CD14-positive monocyte (primary cell): ENCODE results near the gene SLC9A7. TPM values are rescaled to one million over a fixed set of nuclear protein-coding genes. Genes with fewer than 3 reads are reported as not detected.

Experiments
- DNase-seq, 3 donors: peaks; one replicate each; pipeline ENCODE4 v3.0.0-alpha.2; 2011 to 2022
- H2AFZ ChIP-seq: 2 replicates; pipeline ENCODE4 v1.6.0; 2012; ENCODE audit warnings: mild to moderate bottlenecking, low read depth, low read length, inconsistent platforms; ENCODE audit not compliant: insufficient read depth, poor library complexity, severe bottlenecking
- H3K27ac ChIP-seq, 2 donors: 1 replicate in 1 of 2; 2 replicates in 1 of 2; pipeline ENCODE4 v1.5.1; 2012 to 2013; ENCODE audit warnings: low read length in 2 of 2, control low read depth in 1 of 2, inconsistent platforms in 1 of 2, low read depth in 1 of 2, mild to moderate bottlenecking in 1 of 2
- H3K27me3 ChIP-seq, 2 donors: one replicate each; pipeline versions ENCODE4 v1.6.0 to v1.6.1; 2011 to 2013; ENCODE audit warnings: low read length in 2 of 2; ENCODE audit not compliant: control insufficient read depth in 2 of 2, insufficient read depth in 2 of 2
- H3K36me3 ChIP-seq, 2 donors: replicated peaks in 1 of 2; 1 replicate in 1 of 2; 2 replicates in 1 of 2; pipeline versions ENCODE4 v1.5.1 to v1.6.1; 2012 to 2013; ENCODE audit warnings: low read length in 2 of 2, control low read depth in 1 of 2, inconsistent platforms in 1 of 2, mild to moderate bottlenecking in 1 of 2; ENCODE audit not compliant: insufficient read depth in 2 of 2, control insufficient read depth in 1 of 2
- H3K4me1 ChIP-seq, 2 donors: 1 replicate in 1 of 2; 2 replicates in 1 of 2; pipeline versions ENCODE4 v1.5.1 to v1.6.1; 2012 to 2013; ENCODE audit warnings: low read length in 2 of 2, control low read depth in 1 of 2, inconsistent platforms in 1 of 2, mild to moderate bottlenecking in 1 of 2, moderate library complexity in 1 of 2; ENCODE audit not compliant: insufficient read depth in 2 of 2, control insufficient read depth in 1 of 2
- H3K4me2 ChIP-seq: replicated peaks from 2 replicates; pipeline ENCODE3; 2012; ENCODE audit warnings: low read length, moderate library complexity, mild to moderate bottlenecking; ENCODE audit not compliant: poor library complexity, severe bottlenecking; ENCODE audit errors: extremely low read depth
- H3K4me3 ChIP-seq, 3 experiments: fragments of 200-600 bp in 1 of 3; sonication (generic) in 1 of 3; replicated peaks in 1 of 3; 1 replicate in 2 of 3; 2 replicates in 1 of 3; pipeline ENCODE4 v1.5.1; 2011 to 2013; ENCODE audit warnings: low read length in 3 of 3, mild to moderate bottlenecking in 3 of 3, control low read depth in 2 of 3, low read depth in 2 of 3, inconsistent platforms in 1 of 3, moderate library complexity in 1 of 3
- H3K79me2 ChIP-seq: 2 replicates; pipeline ENCODE4 v1.6.0; 2012; ENCODE audit warnings: mild to moderate bottlenecking, control low read depth, inconsistent platforms, low read length, moderate library complexity; ENCODE audit not compliant: insufficient read depth
- H3K9ac ChIP-seq: 2 replicates; pipeline ENCODE4 v1.6.0; 2017; ENCODE audit warnings: low read length, mild to moderate bottlenecking; ENCODE audit not compliant: insufficient read depth, poor library complexity, severe bottlenecking
- H3K9me3 ChIP-seq, 2 donors: replicated peaks in 1 of 2; 1 replicate in 1 of 2; 2 replicates in 1 of 2; pipeline versions ENCODE4 v1.5.1 to v1.6.1; 2012 to 2013; ENCODE audit warnings: low read length in 2 of 2, control low read depth in 1 of 2; ENCODE audit not compliant: control insufficient read depth in 1 of 2, insufficient read depth in 1 of 2
- H4K20me1 ChIP-seq: 2 replicates; pipeline ENCODE4 v1.6.0; 2012; ENCODE audit warnings: mild to moderate bottlenecking, low read length, control low read depth, moderate library complexity; ENCODE audit not compliant: insufficient read depth
- H3K27ac Mint-ChIP-seq, 7 donors: one replicate each; pipeline ENCODE4 v1.8.0; 2020; ENCODE audit warnings: mild to moderate bottlenecking in 7 of 7, mixed read lengths in 7 of 7, moderate library complexity in 6 of 7, inconsistent platforms in 2 of 7
- H3K27me3 Mint-ChIP-seq, 3 donors: one replicate each; pipeline ENCODE4 v1.8.0; 2021 to 2022; ENCODE audit warnings: low read depth in 3 of 3, mild to moderate bottlenecking in 3 of 3, mixed read lengths in 3 of 3, moderate library complexity in 3 of 3, inconsistent platforms in 1 of 3
- H3K36me3 Mint-ChIP-seq, 2 donors: one replicate each; pipeline ENCODE4 v1.8.0; 2020; ENCODE audit warnings: mixed read lengths in 2 of 2, inconsistent platforms in 1 of 2, mild to moderate bottlenecking in 1 of 2
- H3K4me1 Mint-ChIP-seq: one replicate; pipeline ENCODE4 v1.8.0; 2020; ENCODE audit warnings: mild to moderate bottlenecking, mixed read lengths
- H3K4me3 Mint-ChIP-seq, 2 donors: one replicate each; pipeline ENCODE4 v1.8.0; 2020; ENCODE audit warnings: mild to moderate bottlenecking in 2 of 2, mixed read lengths in 2 of 2, moderate library complexity in 1 of 2
- H3K9me3 Mint-ChIP-seq, 7 donors: one replicate each; pipeline ENCODE4 v1.8.0; 2020 to 2022; ENCODE audit warnings: mixed read lengths in 7 of 7, mild to moderate bottlenecking in 6 of 7, moderate library complexity in 6 of 7, inconsistent platforms in 2 of 7
- WGBS: methylation state at CpG from one replicate; pipeline ENCODE4 v1.1.5; 2013; ENCODE audit warnings: missing lambda C conversion rate; ENCODE audit not compliant: insufficient coverage; 5-methylcytosine and 5-hydroxymethylcytosine counted together
- intact Hi-C, 2 donors: fragments of 100-400 bp; cut with micrococcal nuclease; formaldehyde crosslinking; loops; one replicate each; pipeline versions ENCODE4 v1.15.0 to v1.15.1; 2023
- polyA plus RNA-seq, 3 donors: library from polyadenylated mRNA; depleted of rRNA in 1 of 3; unstranded in 2 of 3; stranded (reverse) in 1 of 3; fragments of 300-500 nt in 2 of 3; fragments of >200 nt in 1 of 3; fragmentation: Illumina TruSeq in 2 of 3; gene quantifications; 1 replicate in 2 of 3; 2 replicates in 1 of 3; pipeline ENCODE4 v1.2.3, GENCODE V29; 2012 to 2021
- TF ChIP-seq, protein P1 (sequence below): fragments of 200-600 bp; IDR thresholded peaks from one replicate; pipeline ENCODE4 v1.8.0; 2022; ENCODE audit warnings: antibody characterized with exemption, mild to moderate bottlenecking

SLC9A7 gene
- polyA plus RNA-seq, 3 donors: 0.73 to 2.0 (median 1.0) TPM

- H3K9me3 ChIP-seq: no peaks in the 10 kb centered on the region
Observed at GRCh38 chrX:46695491-46695890, 63.4 kb downstream of the SLC9A7 start.

GRCh38 chrX:46694549-46694948 lies 64.4 kb downstream of the SLC9A7 start:
- Histone ChIP-seq H4K20me1 (no peaks in the 10 kb centered on the region), H3K79me2 (no peaks in the 10 kb centered on the region), H3K4me2 (no peak overlapping the region), H3K9ac (no peak overlapping the region), H3K27ac (no peak overlapping the region), H3K4me1 (no peaks in the 10 kb centered on the region), H3K27me3 (no peaks in the 10 kb centered on the region), H3K9me3 (no peaks in the 10 kb centered on the region), H3K4me3 (no peak overlapping the region), H3K36me3 (no peaks in the 10 kb centered on the region), H2AFZ (no peak overlapping the region)
- Mint-ChIP-seq H3K9me3 (peaks cover 0 to 3% (median 0%) of the 10 kb centered on the region in 7 donors), H3K4me3 (no peak overlapping the region), H3K4me1 (peaks cover 3% of the 10 kb centered on the region), H3K27ac (no peak overlapping the region), H3K27me3 (peaks cover 0 to 11% (median 2%) of the 10 kb centered on the region in 3 donors), H3K36me3 (no peaks in the 10 kb centered on the region)
- no CpG with 5 or more reads among the region's 2 CpGs for WGBS
- intact Hi-C loops: no loop called here
- TF ChIP-seq, protein P1, sequence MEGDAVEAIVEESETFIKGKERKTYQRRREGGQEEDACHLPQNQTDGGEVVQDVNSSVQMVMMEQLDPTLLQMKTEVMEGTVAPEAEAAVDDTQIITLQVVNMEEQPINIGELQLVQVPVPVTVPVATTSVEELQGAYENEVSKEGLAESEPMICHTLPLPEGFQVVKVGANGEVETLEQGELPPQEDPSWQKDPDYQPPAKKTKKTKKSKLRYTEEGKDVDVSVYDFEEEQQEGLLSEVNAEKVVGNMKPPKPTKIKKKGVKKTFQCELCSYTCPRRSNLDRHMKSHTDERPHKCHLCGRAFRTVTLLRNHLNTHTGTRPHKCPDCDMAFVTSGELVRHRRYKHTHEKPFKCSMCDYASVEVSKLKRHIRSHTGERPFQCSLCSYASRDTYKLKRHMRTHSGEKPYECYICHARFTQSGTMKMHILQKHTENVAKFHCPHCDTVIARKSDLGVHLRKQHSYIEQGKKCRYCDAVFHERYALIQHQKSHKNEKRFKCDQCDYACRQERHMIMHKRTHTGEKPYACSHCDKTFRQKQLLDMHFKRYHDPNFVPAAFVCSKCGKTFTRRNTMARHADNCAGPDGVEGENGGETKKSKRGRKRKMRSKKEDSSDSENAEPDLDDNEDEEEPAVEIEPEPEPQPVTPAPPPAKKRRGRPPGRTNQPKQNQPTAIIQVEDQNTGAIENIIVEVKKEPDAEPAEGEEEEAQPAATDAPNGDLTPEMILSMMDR: no peak
- DNase-seq: no peak

More at GRCh38 chrX:46695491-46695890, 63.4 kb downstream of the SLC9A7 start:
- Histone ChIP-seq H3K27me3 (no peaks in the 10 kb centered on the region), H2AFZ (no peak overlapping the region), H3K9ac (no peak overlapping the region), H4K20me1 (no peaks in the 10 kb centered on the region), H3K4me2 (no peak overlapping the region), H3K4me3 (no peak overlapping the region), H3K27ac (no peak overlapping the region), H3K79me2 (no peaks in the 10 kb centered on the region), H3K36me3 (no peaks in the 10 kb centered on the region), H3K4me1 (no peaks in the 10 kb centered on the region)
- no peak overlapping the region for H3K4me3 Mint-ChIP-seq
- peaks cover 0 to 3% (median 0%) of the 10 kb centered on the region in 7 donors for H3K9me3 Mint-ChIP-seq
- no peak overlapping the region for H3K27ac Mint-ChIP-seq
- no peak for DNase-seq
- intact Hi-C loops: no loop called here
- peaks cover 0 to 11% (median 2%) of the 10 kb centered on the region in 3 donors for H3K27me3 Mint-ChIP-seq
- no peaks in the 10 kb centered on the region for H3K36me3 Mint-ChIP-seq
- WGBS: no CpG with 5 or more reads among the region's 1 CpG
- TF ChIP-seq, protein P1: no peak
- peaks cover 3% of the 10 kb centered on the region for H3K4me1 Mint-ChIP-seq
